Rectal smooth muscle tissue (tissue), 1 donor: ENCODE measurements around the gene ANKRD53.
"Not testable (repeated sequence)": the region's sequence is repeated elsewhere in the genome, so short reads cannot be mapped to it uniquely, and the experiment has no call there.

Experiments used
- H3K27ac ChIP-seq: one replicate; pipeline ENCODE4 v1.7.0; 2013; ENCODE audit warnings: low read depth, low read length, inconsistent platforms
- H3K27me3 ChIP-seq: one replicate; pipeline ENCODE4 v1.7.0; 2013; ENCODE audit warnings: low read length; ENCODE audit not compliant: control insufficient read depth, insufficient read depth
- H3K36me3 ChIP-seq: one replicate; pipeline ENCODE4 v1.7.0; 2013; ENCODE audit warnings: low read length; ENCODE audit not compliant: control insufficient read depth, insufficient read depth
- H3K4me1 ChIP-seq: one replicate; pipeline ENCODE4 v1.7.0; 2013; ENCODE audit warnings: low read length; ENCODE audit not compliant: control insufficient read depth, insufficient read depth
- H3K4me3 ChIP-seq: one replicate; pipeline ENCODE4 v1.7.0; 2013; ENCODE audit warnings: low read length
- H3K9ac ChIP-seq: one replicate; pipeline ENCODE4 v1.7.0; 2013; ENCODE audit warnings: low read length

The ANKRD53 gene

GRCh38 chr2:70991742-70992141 is 13.3 kb downstream of the ANKRD53 start:
- H3K9ac ChIP-seq, result no peak overlapping the region
- H3K36me3 ChIP-seq, result peaks cover 28% of the 10 kb centered on the region
- H3K4me3 ChIP-seq, result no peak overlapping the region
- H3K4me1 ChIP-seq, result peaks cover 13% of the 10 kb centered on the region
- H3K27me3 ChIP-seq, result no peaks in the 10 kb centered on the region
- H3K27ac ChIP-seq, result no peak overlapping the region

DNA sequence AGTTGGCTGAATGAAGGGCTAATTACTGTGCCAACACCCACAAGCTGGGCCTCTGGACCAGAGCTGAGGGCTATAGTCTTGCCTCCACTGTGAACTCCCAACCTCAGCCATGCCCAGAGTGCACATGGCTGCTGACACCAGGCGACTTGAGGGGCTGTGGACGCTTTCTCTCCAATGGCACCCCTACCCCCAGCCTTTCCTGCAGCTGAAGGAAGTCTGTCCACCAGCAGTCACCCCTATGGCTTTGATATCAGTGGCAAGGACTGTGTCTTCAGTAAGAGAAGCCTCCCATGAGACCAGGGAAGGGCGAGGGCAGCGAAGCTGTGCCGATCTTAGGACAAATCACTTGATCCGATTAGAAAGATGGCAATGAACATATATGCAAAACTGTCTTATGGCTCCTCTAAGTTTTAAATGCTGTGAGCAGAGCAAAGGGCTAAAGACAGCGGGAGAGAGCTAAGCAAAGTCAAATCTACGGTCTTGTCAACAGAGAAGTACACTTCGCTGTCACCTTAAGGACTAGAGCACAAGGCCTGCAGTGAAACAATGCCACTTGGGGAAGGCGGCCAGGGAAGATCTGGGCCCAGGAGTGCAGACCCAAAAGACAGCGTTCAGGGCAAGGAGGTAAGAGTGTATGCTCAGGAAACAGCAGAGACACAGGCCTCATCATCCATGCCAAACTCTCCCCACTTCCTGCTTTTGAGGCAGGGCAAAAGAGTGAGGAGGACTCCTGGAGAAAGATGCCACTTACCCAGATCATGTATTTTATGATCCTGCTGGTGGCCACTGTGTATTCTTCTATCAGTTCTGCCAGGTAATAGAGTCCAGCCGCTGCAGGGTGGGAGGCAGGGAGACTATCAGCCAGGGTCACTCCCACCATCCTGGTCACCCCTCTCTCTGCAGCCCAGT is 14.8 kb downstream of the ANKRD53 start:
- Histone ChIP-seq H3K36me3 (peaks cover 21% of the 10 kb centered on the region), H3K4me1 (peaks cover 13% of the 10 kb centered on the region), H3K9ac (peak overlapping the region; percentile 75), H3K4me3 (peak overlapping the region; percentile 94), H3K27me3 (no peaks in the 10 kb centered on the region), H3K27ac (no peak overlapping the region)

- Histone ChIP-seq H3K9ac (peak overlapping the region; percentile 75), H3K27ac (peak overlapping the region; percentile 61), H3K36me3 (peaks cover 18% of the 10 kb centered on the region), H3K4me3 (peak overlapping the region; percentile 94), H3K4me1 (peaks cover 13% of the 10 kb centered on the region), H3K27me3 (no peaks in the 10 kb centered on the region)
Observed at GRCh38 chr2:70994009-70994698, 15.7 kb downstream of the ANKRD53 start.

DNA sequence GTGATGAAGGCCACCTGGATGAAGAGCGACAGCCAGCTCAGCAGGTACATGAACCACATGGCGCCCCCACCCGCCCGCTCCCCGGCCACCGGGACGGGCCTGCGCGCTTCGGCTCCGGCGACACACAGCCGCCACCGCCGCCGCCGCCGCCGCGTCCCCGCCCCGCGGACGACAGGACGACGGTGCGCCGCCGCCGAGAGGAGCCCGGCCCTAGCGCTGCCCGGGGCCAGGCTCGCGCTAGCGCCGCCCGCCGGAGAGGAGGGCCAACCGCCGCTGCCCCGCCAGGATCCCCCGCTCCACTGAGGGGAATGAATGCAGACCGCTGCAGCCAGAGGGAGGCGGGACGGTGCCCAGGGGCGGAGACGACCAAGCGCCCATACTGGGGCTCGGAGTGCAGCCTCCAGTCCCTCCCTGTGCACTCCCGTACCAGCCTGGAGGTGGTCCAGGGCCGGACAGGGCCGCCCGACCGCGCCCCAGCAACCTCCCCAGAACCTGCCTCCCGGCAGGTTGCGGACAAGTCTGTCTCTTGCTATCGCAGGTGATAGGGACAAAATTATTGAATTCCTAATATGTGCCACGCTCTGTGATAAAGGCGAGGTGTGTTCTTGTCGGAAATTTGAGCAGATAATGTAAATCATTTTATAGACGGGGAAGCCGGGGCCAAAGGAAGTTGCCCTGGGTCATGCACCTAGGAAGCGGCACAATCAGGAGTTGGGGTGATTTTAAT is 16.4 kb downstream of the ANKRD53 start, which contains the start of gene TEX261:
Gene TEX261, minus strand, starts transcription at position 175 of the 727 bp plus-strand sequence. Its CDS starts 116 bp downstream, at position 59.
- H3K36me3 ChIP-seq, result peaks cover 13% of the 10 kb centered on the region
- peak within 1 kb of the TSS; percentile 61 for H3K27ac ChIP-seq
- peaks cover 13% of the 10 kb centered on the region for H3K4me1 ChIP-seq
- peak within 1 kb of the TSS; percentile 75 for H3K9ac ChIP-seq
- no peaks in the 10 kb centered on the region for H3K27me3 ChIP-seq
- peak within 1 kb of the TSS; percentile 94 for H3K4me3 ChIP-seq

DNA sequence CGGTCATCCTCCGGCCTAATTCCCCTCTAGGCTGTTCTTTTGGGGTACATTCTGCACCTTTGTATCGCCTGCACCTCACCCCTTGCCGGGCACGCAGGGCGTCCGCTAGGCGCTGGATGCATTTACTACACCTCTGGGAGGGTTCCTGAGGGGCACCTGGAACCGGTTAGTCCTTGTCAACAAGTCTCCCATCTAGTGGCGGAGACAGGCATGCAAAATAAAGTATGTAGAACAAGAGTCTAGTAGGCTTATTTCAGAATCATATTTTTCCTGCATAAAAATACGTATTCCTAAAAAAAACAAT is 16.9 kb downstream of the ANKRD53 start:
- no peaks in the 10 kb centered on the region for H3K27me3 ChIP-seq

GRCh38 chr2:70998885-70999284 is 20.5 kb downstream of the ANKRD53 start:
- not testable (repeated sequence) for H3K4me3 ChIP-seq, H3K27me3 ChIP-seq, H3K9ac ChIP-seq, H3K4me1 ChIP-seq, H3K36me3 ChIP-seq, H3K27ac ChIP-seq

More for the DNA sequence above, 16.9 kb downstream of the ANKRD53 start:
- peaks cover 13% of the 10 kb centered on the region for H3K4me1 ChIP-seq
- H3K36me3 ChIP-seq, result peaks cover 8% of the 10 kb centered on the region
- no peak overlapping the region for H3K27ac ChIP-seq
- peak overlapping the region; percentile 72 for H3K9ac ChIP-seq
- peak overlapping the region; percentile 82 for H3K4me3 ChIP-seq

DNA sequence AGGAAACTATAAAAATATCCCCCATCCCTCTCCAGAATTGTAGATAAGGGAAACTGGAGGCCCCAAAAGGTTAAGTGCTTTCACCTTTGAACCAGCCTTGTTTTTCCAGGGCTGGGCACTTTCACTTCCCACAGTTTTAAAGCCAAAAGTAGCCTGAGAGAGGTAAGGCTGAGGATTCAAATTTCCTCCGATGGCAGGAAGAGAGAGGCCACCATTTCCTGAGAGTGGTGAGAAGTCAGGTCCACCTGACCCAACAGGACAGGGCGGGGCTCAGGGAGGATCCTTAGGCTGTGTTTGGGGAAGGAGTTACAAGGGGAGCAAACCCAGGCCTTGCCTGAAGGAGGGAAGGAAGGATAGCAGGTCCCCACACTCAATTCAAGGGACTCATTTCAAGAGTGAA is 20.9 kb downstream of the ANKRD53 start:
- Histone ChIP-seq H3K36me3 (no peaks in the 10 kb centered on the region), H3K9ac (no peak overlapping the region), H3K4me3 (no peak overlapping the region), H3K27ac (no peak overlapping the region), H3K27me3 (no peaks in the 10 kb centered on the region), H3K4me1 (no peaks in the 10 kb centered on the region)

DNA sequence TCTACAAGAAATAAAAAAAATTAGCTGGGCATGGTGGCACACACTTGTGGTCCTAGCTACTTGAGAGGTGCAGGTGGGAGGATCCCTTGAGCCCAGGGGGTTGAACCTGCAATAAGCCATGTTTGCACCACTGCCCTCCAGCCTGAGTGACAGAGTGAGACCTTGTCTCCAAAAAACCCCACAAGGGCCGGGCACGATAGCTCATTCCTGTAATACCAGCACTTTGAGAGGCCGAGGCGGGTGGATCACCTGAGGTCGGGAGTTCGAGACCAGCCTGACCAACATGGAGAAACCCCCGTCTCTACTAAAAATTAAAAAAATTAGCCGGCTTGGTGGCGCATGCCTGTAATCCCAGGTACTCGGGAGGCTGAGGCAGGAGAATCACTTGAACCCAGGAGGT is 21.5 kb downstream of the ANKRD53 start:
- H3K4me3 ChIP-seq, H3K36me3 ChIP-seq, H3K27ac ChIP-seq, H3K27me3 ChIP-seq, H3K4me1 ChIP-seq, H3K9ac ChIP-seq: not testable (repeated sequence)

GRCh38 chr2:71000780-71001591 is 22.6 kb downstream of the ANKRD53 start:
- Histone ChIP-seq H3K27ac (no peak overlapping the region), H3K4me3 (peak overlapping the region; percentile 69), H3K4me1 (no peaks in the 10 kb centered on the region), H3K9ac (no peak overlapping the region), H3K36me3 (no peaks in the 10 kb centered on the region), H3K27me3 (no peaks in the 10 kb centered on the region)

GRCh38 chr2:71001592-71001927 is 23.1 kb downstream of the ANKRD53 start:
- no peak overlapping the region for H3K4me3 ChIP-seq
- H3K9ac ChIP-seq, result no peak overlapping the region
- no peak overlapping the region for H3K27ac ChIP-seq
- H3K27me3 ChIP-seq, result no peaks in the 10 kb centered on the region
- H3K4me1 ChIP-seq, result no peaks in the 10 kb centered on the region
- no peaks in the 10 kb centered on the region for H3K36me3 ChIP-seq

DNA sequence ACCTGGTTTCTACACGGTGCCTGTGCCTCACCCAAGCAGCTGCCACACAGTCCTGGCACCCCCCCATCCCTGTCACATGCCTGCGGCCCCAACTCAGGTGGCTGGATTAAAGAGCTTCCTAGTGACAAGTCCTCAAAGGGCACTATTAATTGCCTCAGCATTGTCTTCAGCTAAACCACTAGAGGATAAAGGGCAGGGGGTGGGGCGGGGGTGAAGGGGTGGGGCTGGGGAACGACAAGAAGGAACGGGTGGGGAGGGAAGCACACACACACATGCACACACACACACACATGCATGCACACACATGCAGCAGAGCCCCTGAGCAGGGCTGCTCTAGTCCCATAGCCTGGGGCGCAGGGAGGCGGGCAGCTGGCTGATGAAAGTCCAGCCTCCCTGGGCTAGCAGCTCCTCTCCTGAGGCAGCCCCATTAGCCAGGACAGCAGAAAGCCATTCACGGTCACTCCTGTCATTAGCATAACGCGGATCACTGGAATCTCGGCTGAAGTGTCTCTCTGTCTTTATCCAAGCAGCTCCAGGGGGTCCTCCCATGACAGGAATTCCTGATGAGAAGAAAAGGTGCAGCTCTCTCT is 23.6 kb downstream of the ANKRD53 start:
- no peaks in the 10 kb centered on the region for H3K4me1 ChIP-seq
- no peaks in the 10 kb centered on the region for H3K27me3 ChIP-seq
- H3K27ac ChIP-seq, result no peak overlapping the region
- no peak overlapping the region for H3K9ac ChIP-seq
- H3K36me3 ChIP-seq, result no peaks in the 10 kb centered on the region
- H3K4me3 ChIP-seq, result no peak overlapping the region
